Aorta (tissue), 5 donors: ENCODE measurements around the gene TAF11L7. TPM values are rescaled to one million over a fixed set of nuclear protein-coding genes. Genes with fewer than 3 reads are reported as not detected.
"Not testable (repeated sequence)": the region's sequence is repeated elsewhere in the genome, so short reads cannot be mapped to it uniquely, and the experiment has no call there.

Experiments
- ATAC-seq: fragments of 200-7000 bp; cut with Tn5 transposase; one replicate; pipeline ENCODE4 v1.9.1; 2022; ENCODE audit warnings: moderate library complexity; ENCODE audit not compliant: low FRiP score
- DNase-seq, 2 donors: peaks; one replicate each; pipeline ENCODE4 v3.0.0-alpha.2; 2020
- H3K27ac ChIP-seq, 2 donors: one replicate each; pipeline ENCODE4 v1.5.1; 2013; ENCODE audit warnings: low read length in 2 of 2, mild to moderate bottlenecking in 2 of 2, moderate library complexity in 2 of 2, control low read depth in 1 of 2, inconsistent platforms in 1 of 2, low read depth in 1 of 2
- H3K27me3 ChIP-seq, 2 donors: one replicate each; pipeline ENCODE4 v1.6.1; 2013; ENCODE audit warnings: control low read depth in 1 of 2, low read length in 1 of 2, mild to moderate bottlenecking in 1 of 2, moderate library complexity in 1 of 2; ENCODE audit not compliant: insufficient read depth in 2 of 2, control insufficient read depth in 1 of 2
- H3K36me3 ChIP-seq, 2 donors: one replicate each; pipeline ENCODE4 v1.6.1; 2013; ENCODE audit warnings: control low read depth in 1 of 2, low read length in 1 of 2, mild to moderate bottlenecking in 1 of 2; ENCODE audit not compliant: insufficient read depth in 2 of 2, control insufficient read depth in 1 of 2
- H3K4me1 ChIP-seq, 2 donors: one replicate each; pipeline ENCODE4 v1.6.1; 2013; ENCODE audit warnings: low read length in 2 of 2, control low read depth in 1 of 2, mild to moderate bottlenecking in 1 of 2, moderate library complexity in 1 of 2; ENCODE audit not compliant: insufficient read depth in 2 of 2, control insufficient read depth in 1 of 2
- H3K4me3 ChIP-seq, 2 donors: one replicate each; pipeline ENCODE4 v1.5.1; 2013; ENCODE audit warnings: low read length in 2 of 2, control low read depth in 1 of 2, mild to moderate bottlenecking in 1 of 2
- H3K9me3 ChIP-seq: one replicate; pipeline ENCODE4 v1.6.1; 2013; ENCODE audit warnings: mild to moderate bottlenecking, low read length; ENCODE audit not compliant: control insufficient read depth
- WGBS, 2 donors: extraction: QIAGEN DNeasy Blood & Tissue Kit; methylation state at CpG; one replicate each; pipeline ENCODE4 v1.1.7; 2013; 5-methylcytosine and 5-hydroxymethylcytosine counted together
- intact Hi-C, 2 donors: fragments of 100-400 bp; cut with DNase I; formaldehyde crosslinking; loops; one replicate each; pipeline versions ENCODE4 v1.14.2 to v1.15.0; 2022
- polyA plus RNA-seq, 2 donors: library from polyadenylated mRNA; stranded (reverse); fragments of 200-250 nt; gene quantifications; one replicate each; pipeline ENCODE4 v1.2.3, GENCODE V29; 2013
- total RNA-seq, 2 donors: library from RNA; stranded (reverse); fragmentation: NEBNext Ultra II Directional; extraction: Animal tissue kit (Norgen Biotek cat#: 25700); gene quantifications; one replicate each; pipeline ENCODE4 v1.2.1, GENCODE V29; 2021
- donor health status: healthy with polysubstance abuse.
- donor health status: Bipolar disorder and iron deficiency.
- donor health status: DM: no; HTN: no; CAD: no.
- donor health status: DM: no; HTN: no; CAD: no.
- donor health status: DM: yes; HTN: yes; CAD: no.

Gene TAF11L7
- total and polyA plus RNA-seq, 4 donors = not detected

DNA sequence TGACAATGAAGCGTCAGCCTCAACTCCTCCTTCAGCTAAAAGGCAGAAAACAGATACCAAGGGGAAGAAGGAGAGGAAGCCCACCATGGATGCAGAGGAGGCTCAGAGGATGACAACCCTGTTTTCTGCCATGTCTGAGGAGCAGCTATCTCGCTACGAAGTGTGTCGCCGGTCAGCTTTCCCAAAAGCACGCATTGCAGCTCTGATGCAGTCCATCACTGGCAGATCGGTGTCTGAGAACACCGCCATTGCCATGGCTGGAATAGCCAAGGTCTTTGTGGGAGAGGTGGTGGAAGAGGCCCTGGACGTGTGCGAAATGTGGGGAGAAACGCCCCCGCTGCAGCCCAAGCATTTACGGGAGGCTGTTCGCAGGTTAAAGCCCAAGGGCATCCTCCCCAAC lies 19.4 kb upstream of the TAF11L7 start:
- H3K4me3 ChIP-seq = no peak overlapping the region
- peaks cover 2% of the 10 kb centered on the region for H3K9me3 ChIP-seq
- H3K27ac ChIP-seq = no peak overlapping the region
- 94% methylated on average over 14 of the region's 14 CpGs for WGBS, 2 donors
- no peaks in the 10 kb centered on the region for H3K4me1 ChIP-seq
- no peaks in the 10 kb centered on the region for H3K27me3 ChIP-seq
- DNase-seq = no peak
- no peaks in the 10 kb centered on the region for H3K36me3 ChIP-seq
- ATAC-seq = no peak
- intact Hi-C loops = no loop called here

- not testable (repeated sequence) for DNase-seq
Measured at GRCh38 chr5:17603880-17604279, 18.3 kb upstream of the TAF11L7 start, which contains the start of gene TAF11L11. TAF11L11 (plus strand) TSS chr5:17604183.

GRCh38 chr5:17597728-17598127 lies 12.2 kb upstream of the TAF11L7 start, which contains the start of gene TAF11L10:
TAF11L10 (minus strand) TSS chr5:17597828.
- H3K4me3 ChIP-seq, DNase-seq, H3K36me3 ChIP-seq, H3K9me3 ChIP-seq, ATAC-seq, H3K4me1 ChIP-seq, H3K27me3 ChIP-seq, intact Hi-C loops, H3K27ac ChIP-seq: not testable (repeated sequence)
- WGBS, 2 donors = no CpG with 5 or more reads among the region's 15 CpGs

More at GRCh38 chr5:17603880-17604279, 18.3 kb upstream of the TAF11L7 start, which contains the start of gene TAF11L11:
- H3K27me3 ChIP-seq, ATAC-seq, H3K9me3 ChIP-seq, H3K4me1 ChIP-seq, intact Hi-C loops, H3K36me3 ChIP-seq, H3K27ac ChIP-seq, H3K4me3 ChIP-seq: not testable (repeated sequence)
- 65 to 70% methylated on average over 6 of the region's 6 CpGs for WGBS, 2 donors

- H3K9me3 ChIP-seq, H3K27me3 ChIP-seq, intact Hi-C loops, H3K27ac ChIP-seq, H3K36me3 ChIP-seq, DNase-seq, H3K4me1 ChIP-seq, H3K4me3 ChIP-seq, ATAC-seq: not testable (repeated sequence)
- 98% methylated on average over 7 to 10 of the region's 15 CpGs for WGBS, 2 donors
Measured at GRCh38 chr5:17594255-17594654, 8.7 kb upstream of the TAF11L7 start, which contains the start of gene TAF11L9. TAF11L9 (minus strand) TSS chr5:17594394.

DNA sequence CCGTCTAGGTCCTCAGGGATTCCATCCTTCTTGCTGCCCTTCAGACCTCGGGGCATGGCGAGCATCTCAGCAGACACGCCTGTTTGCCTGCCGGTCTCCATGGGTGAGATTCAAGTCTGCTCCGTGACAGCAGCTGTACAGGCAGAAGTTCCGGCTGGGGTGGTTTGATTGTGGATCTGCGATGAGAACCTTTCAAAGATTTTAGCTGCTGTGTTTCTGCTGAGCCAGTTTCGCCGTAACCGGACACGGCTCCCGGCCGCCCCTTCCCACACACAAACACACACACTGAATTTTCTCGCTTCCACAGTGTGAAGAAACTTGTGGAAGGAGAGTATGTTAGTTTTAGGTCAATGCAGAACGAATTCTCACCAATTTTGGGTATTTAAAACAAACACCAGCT lies 5.3 kb upstream of the TAF11L7 start, which contains the start of gene TAF11L8:
TAF11L8 (minus strand) TSS at position 101 of the 400 bp plus-strand sequence.
- H3K36me3 ChIP-seq, H3K4me3 ChIP-seq, H3K4me1 ChIP-seq, H3K27ac ChIP-seq, H3K9me3 ChIP-seq, H3K27me3 ChIP-seq, intact Hi-C loops, DNase-seq, ATAC-seq: not testable (repeated sequence)
- no CpG with 5 or more reads among the region's 16 CpGs for WGBS, 2 donors

Other genes starting within 250 kb of the TAF11L7 start
- gene TAF11L2, start 87.5 kb downstream of the TAF11L7 start, total RNA-seq = not detected
- not detected for gene TAF11L2, start 87.5 kb downstream of the TAF11L7 start, polyA plus RNA-seq
- gene TAF11L3, start 67.4 kb downstream of the TAF11L7 start, total RNA-seq = not detected
- not detected for gene TAF11L3, start 67.4 kb downstream of the TAF11L7 start, polyA plus RNA-seq
- gene TAF11L4, start 64.0 kb downstream of the TAF11L7 start, total RNA-seq = not detected
- not detected for gene TAF11L4, start 64.0 kb downstream of the TAF11L7 start, polyA plus RNA-seq
- not detected for gene TAF11L5, start 60.5 kb downstream of the TAF11L7 start, total RNA-seq
- not detected for gene TAF11L5, start 60.5 kb downstream of the TAF11L7 start, polyA plus RNA-seq
- gene TAF11L6, start 57.1 kb downstream of the TAF11L7 start, total RNA-seq = not detected
- gene TAF11L6, start 57.1 kb downstream of the TAF11L7 start, polyA plus RNA-seq = not detected
- not detected for gene TAF11L8, start 5.2 kb upstream of the TAF11L7 start, total RNA-seq
- not detected for gene TAF11L8, start 5.2 kb upstream of the TAF11L7 start, polyA plus RNA-seq
- not detected for gene TAF11L9, start 8.6 kb upstream of the TAF11L7 start, total RNA-seq
- not detected for gene TAF11L9, start 8.6 kb upstream of the TAF11L7 start, polyA plus RNA-seq
- gene TAF11L10, start 12.1 kb upstream of the TAF11L7 start, total RNA-seq = not detected
- gene TAF11L10, start 12.1 kb upstream of the TAF11L7 start, polyA plus RNA-seq = not detected
- not detected for gene TAF11L11, start 18.4 kb upstream of the TAF11L7 start, total RNA-seq
- not detected for gene TAF11L11, start 18.4 kb upstream of the TAF11L7 start, polyA plus RNA-seq
- not detected for gene TAF11L12, start 24.6 kb upstream of the TAF11L7 start, total RNA-seq
- not detected for gene TAF11L12, start 24.6 kb upstream of the TAF11L7 start, polyA plus RNA-seq
- not detected for gene TAF11L13, start 46.3 kb upstream of the TAF11L7 start, total RNA-seq
- gene TAF11L13, start 46.3 kb upstream of the TAF11L7 start, polyA plus RNA-seq = not detected
- not detected for gene TAF11L14, start 48.7 kb upstream of the TAF11L7 start, total RNA-seq
- gene TAF11L14, start 48.7 kb upstream of the TAF11L7 start, polyA plus RNA-seq = not detected